Measurements from ENCODE around the gene RAB31. TPM values are rescaled to one million over a fixed set of nuclear protein-coding genes. Genes with fewer than 3 reads are reported as not detected.

RAB31 gene
- total RNA-seq, 4 donors from 2014 or later: 13.1 to 18.4 (median 16.9) TPM

DNA sequence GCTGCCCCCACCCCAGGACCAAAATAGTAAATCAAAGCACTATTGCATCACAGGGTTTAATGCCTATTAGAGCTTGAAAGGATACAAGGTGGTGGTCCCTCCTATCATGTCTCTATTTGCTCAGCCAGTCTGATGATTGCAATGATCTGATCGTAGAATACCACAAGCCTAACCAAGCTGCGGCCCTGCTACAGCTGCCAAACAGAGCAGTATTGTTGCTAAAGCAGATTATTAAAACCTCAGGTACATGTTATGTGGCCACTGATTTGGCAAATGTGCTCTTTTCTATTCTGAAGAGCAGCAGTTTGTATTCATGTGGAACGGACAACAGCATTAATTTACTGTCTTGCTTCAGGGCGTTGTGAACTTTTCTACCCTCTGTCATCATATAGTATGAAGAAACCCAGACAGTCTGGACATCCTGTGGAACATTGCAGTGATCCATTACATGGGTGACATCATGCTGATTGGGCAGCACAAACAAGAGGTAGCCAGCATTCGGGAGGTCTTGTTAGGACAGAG is 197.4 kb downstream of the RAB31 start:
- in situ Hi-C loops (cut with MboI; ENCODE audit: low pct_ligation_motif_present in 1 of 4, low pct_unique_long_range_greater_than_20kb in 1 of 4, low sequenced_read_pairs in 3 of 4): loop anchor here in 1 of 4 donors (25.0 kb wide), 1 partner anchor 293 kb away; the partner anchor contains the start of gene PPP4R1
- 59 to 82% methylated on average over 2 to 5 of the region's 5 CpGs for WGBS, 2 donors (ENCODE audit: low coverage in 1 of 2)

DNA sequence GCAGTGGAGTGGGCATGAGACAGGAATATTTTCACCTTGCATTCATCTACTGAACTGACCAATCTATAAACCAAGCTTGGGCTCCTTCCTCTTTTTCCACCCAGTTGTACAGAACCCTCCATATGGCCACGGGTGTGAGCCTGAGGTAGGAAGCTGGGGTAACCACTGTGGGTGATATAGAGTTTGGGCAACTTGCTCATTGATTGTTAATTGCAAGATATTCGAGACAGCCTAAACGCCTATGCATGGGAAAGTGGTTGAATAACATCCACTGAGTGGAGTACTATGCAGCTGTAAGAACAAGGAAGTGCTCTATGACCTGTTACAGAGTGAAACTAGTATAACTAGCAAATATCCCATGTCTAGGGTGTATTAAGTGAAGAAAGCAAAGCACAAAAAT is 198.4 kb downstream of the RAB31 start:
- no peaks in the 10 kb centered on the region for H3K27me3 ChIP-seq
- no peaks in the 10 kb centered on the region for H3K9me3 ChIP-seq
- H3K36me3 ChIP-seq: no peaks in the 10 kb centered on the region
- in situ Hi-C loops (cut with MboI; ENCODE audit: low pct_ligation_motif_present in 1 of 4, low pct_unique_long_range_greater_than_20kb in 1 of 4, low sequenced_read_pairs in 3 of 4): loop anchor here in 1 of 4 donors (25.0 kb wide), 1 partner anchor 294 kb away; the partner anchor contains the start of gene PPP4R1
- no peak overlapping the region for H3K4me3 ChIP-seq
- 83% methylated on average over 2 to 3 of the region's 3 CpGs for WGBS, 2 donors (ENCODE audit: low coverage in 1 of 2)
- no peak for DNase-seq
- TF ChIP-seq EP300 (IDR thresholded peaks at IDR 0.05; ENCODE audit: low read depth) (no peak), POLR2A (IDR thresholded peaks at IDR 0.05) (no peak), POLR2AphosphoS5 (IDR thresholded peaks at IDR 0.05) (no peak)
- TF ChIP-seq, protein P1, sequence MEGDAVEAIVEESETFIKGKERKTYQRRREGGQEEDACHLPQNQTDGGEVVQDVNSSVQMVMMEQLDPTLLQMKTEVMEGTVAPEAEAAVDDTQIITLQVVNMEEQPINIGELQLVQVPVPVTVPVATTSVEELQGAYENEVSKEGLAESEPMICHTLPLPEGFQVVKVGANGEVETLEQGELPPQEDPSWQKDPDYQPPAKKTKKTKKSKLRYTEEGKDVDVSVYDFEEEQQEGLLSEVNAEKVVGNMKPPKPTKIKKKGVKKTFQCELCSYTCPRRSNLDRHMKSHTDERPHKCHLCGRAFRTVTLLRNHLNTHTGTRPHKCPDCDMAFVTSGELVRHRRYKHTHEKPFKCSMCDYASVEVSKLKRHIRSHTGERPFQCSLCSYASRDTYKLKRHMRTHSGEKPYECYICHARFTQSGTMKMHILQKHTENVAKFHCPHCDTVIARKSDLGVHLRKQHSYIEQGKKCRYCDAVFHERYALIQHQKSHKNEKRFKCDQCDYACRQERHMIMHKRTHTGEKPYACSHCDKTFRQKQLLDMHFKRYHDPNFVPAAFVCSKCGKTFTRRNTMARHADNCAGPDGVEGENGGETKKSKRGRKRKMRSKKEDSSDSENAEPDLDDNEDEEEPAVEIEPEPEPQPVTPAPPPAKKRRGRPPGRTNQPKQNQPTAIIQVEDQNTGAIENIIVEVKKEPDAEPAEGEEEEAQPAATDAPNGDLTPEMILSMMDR (IDR thresholded peaks at IDR 0.05): no peak
- H3K4me1 ChIP-seq: no peaks in the 10 kb centered on the region
- intact Hi-C loops (cut with DNase I; ENCODE audit: low total_unique reads): no loop called here
- H3K27ac ChIP-seq: no peak overlapping the region

More for the DNA sequence above, 197.4 kb downstream of the RAB31 start:
- Histone ChIP-seq H3K9me3 (no peaks in the 10 kb centered on the region), H3K4me1 (no peaks in the 10 kb centered on the region), H3K27ac (no peak overlapping the region), H3K27me3 (no peaks in the 10 kb centered on the region), H3K36me3 (no peaks in the 10 kb centered on the region), H3K4me3 (no peak overlapping the region)
- DNase-seq: no peak
- intact Hi-C loops (cut with DNase I; ENCODE audit: low total_unique reads): no loop called here
- TF ChIP-seq POLR2AphosphoS5 (IDR thresholded peaks at IDR 0.05): peak in 1 of 3 donors; percentile 27
- TF ChIP-seq EP300 (IDR thresholded peaks at IDR 0.05; ENCODE audit: low read depth): no peak

DNA sequence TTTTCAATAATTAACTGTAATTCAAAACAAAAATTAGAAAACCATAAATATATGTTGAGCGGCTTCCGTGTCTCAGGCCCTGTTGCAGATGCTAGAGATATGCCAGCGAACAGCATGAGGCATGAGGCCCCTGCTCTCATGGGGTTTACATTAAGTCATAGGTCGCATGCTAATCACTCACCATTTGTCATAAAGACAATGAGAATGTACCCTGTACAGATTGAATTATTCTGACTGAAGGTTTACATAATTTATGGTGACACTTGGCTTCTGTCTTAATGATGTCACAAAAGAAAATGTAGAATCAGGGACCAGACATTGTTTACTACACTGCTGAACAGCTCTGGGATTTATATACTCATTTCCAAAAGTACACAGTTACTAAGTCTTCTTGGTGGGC is 199.8 kb downstream of the RAB31 start:
- Histone ChIP-seq H3K27ac (no peak overlapping the region), H3K9me3 (no peaks in the 10 kb centered on the region), H3K36me3 (no peaks in the 10 kb centered on the region), H3K27me3 (no peaks in the 10 kb centered on the region), H3K4me3 (no peak overlapping the region), H3K4me1 (peaks cover 0 to 2% (median under 1%) of the 10 kb centered on the region in 4 donors)
- no peak for TF ChIP-seq EP300 (IDR thresholded peaks at IDR 0.05; ENCODE audit: low read depth)
- no peak for TF ChIP-seq POLR2AphosphoS5 (IDR thresholded peaks at IDR 0.05)
- no peak for TF ChIP-seq POLR2A (IDR thresholded peaks at IDR 0.05)
- TF ChIP-seq, protein P1 (IDR thresholded peaks at IDR 0.05): no peak
- 82 to 93% methylated on average over 3 to 4 of the region's 4 CpGs for WGBS, 2 donors (ENCODE audit: low coverage in 1 of 2)
- no peak for DNase-seq
- intact Hi-C loops (cut with DNase I; ENCODE audit: low total_unique reads): no loop called here
- in situ Hi-C loops (cut with MboI; ENCODE audit: low pct_ligation_motif_present in 1 of 4, low pct_unique_long_range_greater_than_20kb in 1 of 4, low sequenced_read_pairs in 3 of 4): loop anchor here in 1 of 4 donors (25.0 kb wide), 1 partner anchor 296 kb away; the partner anchor contains the start of gene PPP4R1

GRCh38 chr18:9910071-9910470 is 202.0 kb downstream of the RAB31 start:
- TF ChIP-seq, protein P1 (IDR thresholded peaks at IDR 0.05): no peak
- TF ChIP-seq POLR2AphosphoS5 (IDR thresholded peaks at IDR 0.05): no peak
- TF ChIP-seq POLR2A (IDR thresholded peaks at IDR 0.05): no peak
- TF ChIP-seq EP300 (IDR thresholded peaks at IDR 0.05; ENCODE audit: low read depth): no peak
- H3K27ac ChIP-seq: no peak overlapping the region
- no peak for DNase-seq
- no peaks in the 10 kb centered on the region for H3K27me3 ChIP-seq
- intact Hi-C loops (cut with DNase I; ENCODE audit: low total_unique reads): loop anchor here (10.0 kb wide), 1 partner anchor 55 kb away; no protein-coding TSS in a partner anchor
- H3K36me3 ChIP-seq: no peaks in the 10 kb centered on the region
- H3K9me3 ChIP-seq: no peaks in the 10 kb centered on the region
- H3K4me1 ChIP-seq: peaks cover 0 to 5% (median 2%) of the 10 kb centered on the region in 4 donors
- in situ Hi-C loops (cut with MboI; ENCODE audit: low pct_ligation_motif_present in 1 of 4, low pct_unique_long_range_greater_than_20kb in 1 of 4, low sequenced_read_pairs in 3 of 4): loop anchor here in 1 of 4 donors (25.0 kb wide), 1 partner anchor 298 kb away; the partner anchor contains the start of gene PPP4R1
- H3K4me3 ChIP-seq: no peak overlapping the region
